ENCODE data around the gene OR11H7. TPM values are rescaled to one million over a fixed set of nuclear protein-coding genes. Genes with fewer than 3 reads are reported as not detected.
"Not testable (repeated sequence)": the region's sequence is repeated elsewhere in the genome, so short reads cannot be mapped to it uniquely, and the experiment has no call there.

The OR11H7 gene
- total RNA-seq, 1 experiment from 2014 or later, result not detected

DNA sequence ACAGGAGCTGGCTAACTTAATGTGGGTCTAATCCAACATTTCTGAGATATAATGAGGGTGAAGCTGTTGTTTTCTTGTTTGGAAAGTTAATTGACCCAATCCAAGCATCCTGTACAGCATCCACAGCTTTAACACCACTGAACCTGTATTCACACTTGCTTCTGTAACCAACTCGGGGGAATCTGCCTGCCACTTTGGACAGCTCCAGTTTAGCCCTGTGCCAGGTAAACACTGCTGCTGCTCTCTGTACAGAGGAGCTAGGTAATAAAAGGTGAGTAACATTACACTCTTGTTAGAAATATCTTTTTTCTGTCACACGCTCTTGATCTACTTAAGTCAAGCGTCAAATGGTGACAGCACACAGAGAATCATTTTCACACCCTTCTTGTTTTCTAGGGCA, 37.4 kb upstream of the OR11H7 start:
- H3K36me3 ChIP-seq (ENCODE audit: control insufficient read depth, insufficient read depth, low read length), result no peaks in the 10 kb centered on the region
- H3K27ac Mint-ChIP-seq (ENCODE audit: unreplicated experiment), result no peak overlapping the region
- no peaks in the 10 kb centered on the region for H3K9me3 Mint-ChIP-seq (ENCODE audit: unreplicated experiment)
- H3K9me3 ChIP-seq, result no peaks in the 10 kb centered on the region
- POLR2A ChIA-PET, result no interaction called here
- H3K27me3 ChIP-seq (replicated peaks; ENCODE audit: control insufficient read depth, insufficient read depth, low read length), result no peaks in the 10 kb centered on the region
- H3K4me1 ChIP-seq, result no peaks in the 10 kb centered on the region
- H3K36me3 Mint-ChIP-seq (ENCODE audit: insufficient read depth, unreplicated experiment), result no peaks in the 10 kb centered on the region
- H3K4me3 Mint-ChIP-seq (ENCODE audit: unreplicated experiment), result no peak overlapping the region
- CTCF ChIA-PET, result no interaction called here
- no TSS peak for BruUV-seq (replicated peaks)
- H3K4me3 ChIP-seq (ENCODE audit: low read depth, low read length), result no peak overlapping the region
- TF ChIP-seq, protein P1, sequence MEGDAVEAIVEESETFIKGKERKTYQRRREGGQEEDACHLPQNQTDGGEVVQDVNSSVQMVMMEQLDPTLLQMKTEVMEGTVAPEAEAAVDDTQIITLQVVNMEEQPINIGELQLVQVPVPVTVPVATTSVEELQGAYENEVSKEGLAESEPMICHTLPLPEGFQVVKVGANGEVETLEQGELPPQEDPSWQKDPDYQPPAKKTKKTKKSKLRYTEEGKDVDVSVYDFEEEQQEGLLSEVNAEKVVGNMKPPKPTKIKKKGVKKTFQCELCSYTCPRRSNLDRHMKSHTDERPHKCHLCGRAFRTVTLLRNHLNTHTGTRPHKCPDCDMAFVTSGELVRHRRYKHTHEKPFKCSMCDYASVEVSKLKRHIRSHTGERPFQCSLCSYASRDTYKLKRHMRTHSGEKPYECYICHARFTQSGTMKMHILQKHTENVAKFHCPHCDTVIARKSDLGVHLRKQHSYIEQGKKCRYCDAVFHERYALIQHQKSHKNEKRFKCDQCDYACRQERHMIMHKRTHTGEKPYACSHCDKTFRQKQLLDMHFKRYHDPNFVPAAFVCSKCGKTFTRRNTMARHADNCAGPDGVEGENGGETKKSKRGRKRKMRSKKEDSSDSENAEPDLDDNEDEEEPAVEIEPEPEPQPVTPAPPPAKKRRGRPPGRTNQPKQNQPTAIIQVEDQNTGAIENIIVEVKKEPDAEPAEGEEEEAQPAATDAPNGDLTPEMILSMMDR (IDR thresholded peaks at IDR 0.05; ENCODE audit: insufficient read depth in 1 of 2, low read depth in 1 of 2, low read length in 1 of 2, severe bottlenecking in 1 of 2, unreplicated experiment in 1 of 2), result no peak
- peaks cover 12% of the 10 kb centered on the region for H3K27me3 Mint-ChIP-seq (ENCODE audit: insufficient read depth, unreplicated experiment)
- intact Hi-C loops (cut with micrococcal nuclease; ENCODE audit: unreplicated experiment), result no loop called here
- no peak for DNase-seq
- H3K4me1 Mint-ChIP-seq (ENCODE audit: low read depth, unreplicated experiment), result no peaks in the 10 kb centered on the region

DNA sequence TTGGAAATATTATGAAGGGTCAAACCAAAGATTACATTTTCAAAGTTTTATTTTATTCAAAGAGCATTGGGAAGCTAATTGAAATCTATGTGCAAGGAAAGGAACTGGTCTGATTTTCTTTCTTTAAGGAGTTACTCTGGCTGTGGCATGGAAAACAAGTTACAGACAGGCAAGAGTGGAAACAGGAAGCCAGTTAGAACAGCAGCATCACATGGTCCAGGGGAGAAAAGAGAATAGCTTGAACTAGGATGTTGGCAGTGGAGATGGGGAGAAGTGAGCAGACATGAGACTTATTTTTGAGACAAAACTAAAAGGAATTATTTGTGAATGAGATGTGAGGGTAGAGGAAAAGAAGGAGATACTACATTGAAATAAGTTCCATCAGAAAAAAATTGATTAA, 34.7 kb upstream of the OR11H7 start:
- H3K4me1 Mint-ChIP-seq (ENCODE audit: low read depth, unreplicated experiment), result peaks cover 2% of the 10 kb centered on the region
- peaks cover 16% of the 10 kb centered on the region for H3K27me3 Mint-ChIP-seq (ENCODE audit: insufficient read depth, unreplicated experiment)
- CTCF ChIA-PET, result no interaction called here

DNA sequence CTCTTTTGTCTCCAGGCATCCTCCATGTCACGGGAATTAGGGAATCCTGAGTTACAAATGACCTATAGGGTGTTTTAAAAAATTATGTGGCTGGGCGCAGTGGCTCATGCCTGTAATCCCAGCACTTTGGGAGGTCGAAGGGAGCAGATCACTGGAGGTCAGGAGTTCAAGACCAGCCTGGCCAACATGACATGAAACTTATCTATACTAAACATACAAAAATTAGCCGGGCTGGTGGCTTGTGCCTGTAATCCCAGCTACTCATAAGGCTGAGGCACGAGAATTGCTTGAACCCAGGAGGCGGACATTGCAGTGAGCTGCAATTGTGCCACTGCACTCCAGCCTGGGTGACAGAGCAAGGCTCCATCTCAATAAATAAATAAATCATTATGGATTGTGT, 33.6 kb upstream of the OR11H7 start:
- H3K36me3 ChIP-seq (ENCODE audit: control insufficient read depth, insufficient read depth, low read length); H3K4me3 Mint-ChIP-seq (ENCODE audit: unreplicated experiment); H3K27ac Mint-ChIP-seq (ENCODE audit: unreplicated experiment); BruUV-seq (replicated peaks); H3K36me3 Mint-ChIP-seq (ENCODE audit: insufficient read depth, unreplicated experiment); CTCF ChIA-PET; H3K27me3 ChIP-seq (replicated peaks; ENCODE audit: control insufficient read depth, insufficient read depth, low read length); H3K4me3 ChIP-seq (ENCODE audit: low read depth, low read length); H3K9me3 Mint-ChIP-seq (ENCODE audit: unreplicated experiment); DNase-seq; POLR2A ChIA-PET; intact Hi-C loops (cut with micrococcal nuclease; ENCODE audit: unreplicated experiment); H3K4me1 ChIP-seq; H3K4me1 Mint-ChIP-seq (ENCODE audit: low read depth, unreplicated experiment); H3K9me3 ChIP-seq: not testable (repeated sequence)
- peaks cover 16% of the 10 kb centered on the region for H3K27me3 Mint-ChIP-seq (ENCODE audit: insufficient read depth, unreplicated experiment)

More for the DNA sequence above, 34.7 kb upstream of the OR11H7 start:
- no peak overlapping the region for H3K4me3 ChIP-seq (ENCODE audit: low read depth, low read length)
- H3K4me1 ChIP-seq, result no peaks in the 10 kb centered on the region
- TF ChIP-seq, protein P1 (IDR thresholded peaks at IDR 0.05; ENCODE audit: insufficient read depth in 1 of 2, low read depth in 1 of 2, low read length in 1 of 2, severe bottlenecking in 1 of 2, unreplicated experiment in 1 of 2), result no peak
- Mint-ChIP-seq H3K36me3 (ENCODE audit: insufficient read depth, unreplicated experiment) (no peaks in the 10 kb centered on the region), H3K4me3 (ENCODE audit: unreplicated experiment) (no peak overlapping the region), H3K27ac (ENCODE audit: unreplicated experiment) (no peak overlapping the region), H3K9me3 (ENCODE audit: unreplicated experiment) (no peaks in the 10 kb centered on the region)
- POLR2A ChIA-PET, result no interaction called here
- BruUV-seq (replicated peaks), result no TSS peak
- H3K27me3 ChIP-seq (replicated peaks; ENCODE audit: control insufficient read depth, insufficient read depth, low read length), result no peaks in the 10 kb centered on the region
- intact Hi-C loops (cut with micrococcal nuclease; ENCODE audit: unreplicated experiment), result no loop called here
- H3K36me3 ChIP-seq (ENCODE audit: control insufficient read depth, insufficient read depth, low read length), result no peaks in the 10 kb centered on the region
- DNase-seq, result no peak
- H3K9me3 ChIP-seq, result no peaks in the 10 kb centered on the region

DNA sequence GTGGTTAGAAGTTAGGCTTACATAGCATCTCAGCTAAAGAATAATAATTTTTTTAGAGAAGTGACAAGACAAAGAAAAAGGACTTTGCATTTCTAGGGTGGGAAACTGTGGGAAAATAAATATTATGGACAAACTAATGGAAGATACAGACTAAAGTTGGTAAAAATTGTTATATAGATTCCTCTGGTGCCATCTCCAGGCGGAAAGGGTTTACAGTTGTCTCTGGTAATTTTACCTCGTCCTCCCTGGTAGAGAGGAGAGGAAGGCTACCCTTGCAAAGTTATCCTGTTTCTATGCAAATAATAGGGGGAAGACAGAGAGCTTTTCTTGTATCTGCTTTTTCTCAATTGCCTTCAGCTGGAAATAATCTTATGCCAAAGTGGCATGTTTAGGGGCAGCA, 32.9 kb upstream of the OR11H7 start:
- no TSS peak for BruUV-seq (replicated peaks)
- H3K36me3 ChIP-seq (ENCODE audit: control insufficient read depth, insufficient read depth, low read length), result no peaks in the 10 kb centered on the region
- intact Hi-C loops (cut with micrococcal nuclease; ENCODE audit: unreplicated experiment), result no loop called here
- H3K4me3 ChIP-seq (ENCODE audit: low read depth, low read length), result no peak overlapping the region
- Mint-ChIP-seq H3K4me3 (ENCODE audit: unreplicated experiment) (no peak overlapping the region), H3K27ac (ENCODE audit: unreplicated experiment) (no peak overlapping the region), H3K9me3 (ENCODE audit: unreplicated experiment) (no peaks in the 10 kb centered on the region), H3K36me3 (ENCODE audit: insufficient read depth, unreplicated experiment) (no peaks in the 10 kb centered on the region), H3K4me1 (ENCODE audit: low read depth, unreplicated experiment) (peaks cover 7% of the 10 kb centered on the region), H3K27me3 (ENCODE audit: insufficient read depth, unreplicated experiment) (peaks cover 16% of the 10 kb centered on the region)
- H3K27me3 ChIP-seq (replicated peaks; ENCODE audit: control insufficient read depth, insufficient read depth, low read length), result no peaks in the 10 kb centered on the region
- H3K4me1 ChIP-seq, result no peaks in the 10 kb centered on the region
- ChIA-PET CTCF (no interaction called here), POLR2A (interaction anchor here (0.6 kb wide), 1 partner anchor 604 kb away, joined by 3 read pairs; no protein-coding TSS in a partner anchor)
- DNase-seq, result peak in 1 of 2 experiments; percentile 9
- no peaks in the 10 kb centered on the region for H3K9me3 ChIP-seq
- TF ChIP-seq, protein P1 (IDR thresholded peaks at IDR 0.05; ENCODE audit: insufficient read depth in 1 of 2, low read depth in 1 of 2, low read length in 1 of 2, severe bottlenecking in 1 of 2, unreplicated experiment in 1 of 2), result no peak

Measured in Caco-2 (cell line).